Thoracic aorta (tissue), 2 donors: ENCODE measurements around the gene FNDC3B. TPM values are rescaled to one million over a fixed set of nuclear protein-coding genes. Genes with fewer than 3 reads are reported as not detected.
A peak's percentile ranks its signal among the peaks of the same experiment; 100 is the strongest.

Source experiments
- ATAC-seq: fragments of 150-250 bp; one replicate; pipeline ENCODE4 v1.8.0; 2017; ENCODE audit warnings: low read depth; ENCODE audit not compliant: insufficient number of reproducible peaks, low FRiP score
- DNase-seq: peaks from one replicate; pipeline ENCODE4 v3.0.0-alpha.2; 2020; ENCODE audit warnings: low spot score
- H3K27ac ChIP-seq, 2 donors: fragments of 200-600 bp; sonication (generic); 1 replicate in 1 of 2; 2 replicates in 1 of 2; pipeline ENCODE4 v1.5.1; 2016; ENCODE audit warnings: mild to moderate bottlenecking in 2 of 2, moderate library complexity in 2 of 2
- H3K27me3 ChIP-seq: fragments of 200-600 bp; sonication (generic); replicated peaks from 2 replicates; pipeline ENCODE4 v1.6.0; 2016; ENCODE audit warnings: mild to moderate bottlenecking; ENCODE audit not compliant: insufficient read depth
- H3K36me3 ChIP-seq: fragments of 200-600 bp; sonication (generic); one replicate; pipeline ENCODE4 v1.5.1; 2016
- H3K4me1 ChIP-seq, 2 donors: fragments of 200-600 bp; sonication (generic); 1 replicate in 1 of 2; 2 replicates in 1 of 2; pipeline versions ENCODE4 v1.5.1 to v1.6.0; 2016; ENCODE audit warnings: low read depth in 2 of 2, mild to moderate bottlenecking in 1 of 2; ENCODE audit not compliant: control insufficient read depth in 1 of 2
- H3K4me3 ChIP-seq: fragments of 200-600 bp; sonication (generic); 2 replicates; pipeline ENCODE4 v1.5.1; 2016; ENCODE audit warnings: mild to moderate bottlenecking
- H3K9me3 ChIP-seq: fragments of 200-600 bp; sonication (generic); 2 replicates; pipeline ENCODE4 v1.5.1; 2016
- total RNA-seq, 2 donors: library from RNA; depleted of rRNA; stranded (reverse); fragments of >200 nt; gene quantifications; one replicate each; pipeline versions ENCODE4 v1.1.0 to v1.2.3, GENCODE V29; 2016
- TF ChIP-seq, protein P1 (sequence below): fragments of 200-600 bp; sonication (generic); IDR thresholded peaks from one replicate; pipeline ENCODE4 v1.5.1; 2019; ENCODE audit warnings: antibody characterized with exemption

The FNDC3B gene
- total RNA-seq, 2 donors from 2014 or later: 113 to 163 TPM

DNA sequence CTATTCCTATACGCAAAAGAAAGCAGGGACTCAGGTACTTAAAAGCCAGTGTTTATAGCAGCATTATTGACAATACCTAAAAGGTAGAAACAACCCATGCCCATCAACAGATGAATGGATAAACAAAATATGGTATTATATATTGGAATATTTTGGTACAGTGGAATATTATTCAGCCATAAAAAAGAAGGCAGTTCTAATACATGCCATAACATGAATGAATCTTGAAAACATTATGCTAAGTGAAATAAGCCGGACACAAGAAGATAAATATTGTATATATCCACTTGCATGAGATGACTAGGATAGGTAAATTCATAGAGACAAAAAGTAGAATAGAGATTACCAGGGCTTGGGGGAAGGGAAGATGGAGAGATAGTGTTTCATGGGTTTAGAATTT lies 9.2 kb downstream of the FNDC3B start:
- Histone ChIP-seq H3K4me3 (no peak overlapping the region), H3K9me3 (no peaks in the 10 kb centered on the region), H3K36me3 (peaks cover 4% of the 10 kb centered on the region), H3K4me1 (peaks cover 29 to 46% of the 10 kb centered on the region in 2 donors), H3K27me3 (no peaks in the 10 kb centered on the region), H3K27ac (no peak overlapping the region)
- TF ChIP-seq, protein P1, sequence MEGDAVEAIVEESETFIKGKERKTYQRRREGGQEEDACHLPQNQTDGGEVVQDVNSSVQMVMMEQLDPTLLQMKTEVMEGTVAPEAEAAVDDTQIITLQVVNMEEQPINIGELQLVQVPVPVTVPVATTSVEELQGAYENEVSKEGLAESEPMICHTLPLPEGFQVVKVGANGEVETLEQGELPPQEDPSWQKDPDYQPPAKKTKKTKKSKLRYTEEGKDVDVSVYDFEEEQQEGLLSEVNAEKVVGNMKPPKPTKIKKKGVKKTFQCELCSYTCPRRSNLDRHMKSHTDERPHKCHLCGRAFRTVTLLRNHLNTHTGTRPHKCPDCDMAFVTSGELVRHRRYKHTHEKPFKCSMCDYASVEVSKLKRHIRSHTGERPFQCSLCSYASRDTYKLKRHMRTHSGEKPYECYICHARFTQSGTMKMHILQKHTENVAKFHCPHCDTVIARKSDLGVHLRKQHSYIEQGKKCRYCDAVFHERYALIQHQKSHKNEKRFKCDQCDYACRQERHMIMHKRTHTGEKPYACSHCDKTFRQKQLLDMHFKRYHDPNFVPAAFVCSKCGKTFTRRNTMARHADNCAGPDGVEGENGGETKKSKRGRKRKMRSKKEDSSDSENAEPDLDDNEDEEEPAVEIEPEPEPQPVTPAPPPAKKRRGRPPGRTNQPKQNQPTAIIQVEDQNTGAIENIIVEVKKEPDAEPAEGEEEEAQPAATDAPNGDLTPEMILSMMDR: no peak
- ATAC-seq (no peak), DNase-seq (no peak)

DNA sequence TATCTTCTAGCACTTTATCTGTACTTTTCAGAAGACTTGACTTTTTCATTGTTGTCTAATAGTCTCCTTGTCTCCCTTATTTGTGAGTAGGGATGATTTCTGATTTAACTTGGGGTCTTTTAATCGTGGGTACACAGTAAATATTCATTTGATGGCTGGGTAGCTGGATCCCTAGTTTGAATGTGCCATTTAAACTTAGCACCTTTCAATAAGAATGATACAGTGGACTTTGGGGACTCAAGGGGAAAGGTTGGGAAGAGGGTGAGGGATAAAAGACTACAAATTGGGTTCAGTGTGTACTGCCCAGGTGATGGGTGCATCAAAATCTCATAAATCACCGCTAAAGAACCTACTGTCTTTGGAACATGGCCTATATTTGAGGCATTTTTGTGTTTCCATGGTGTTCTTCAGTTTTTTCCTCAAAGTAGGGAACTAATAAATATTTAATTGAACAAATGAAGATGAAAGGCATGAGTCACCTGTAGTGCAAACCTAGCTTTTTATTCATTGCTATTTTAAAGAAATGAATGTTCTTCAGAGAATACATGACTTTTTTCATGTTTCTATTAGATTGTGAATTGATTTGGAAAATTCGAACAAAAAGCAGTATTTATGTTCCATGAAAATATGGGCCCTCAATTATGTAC lies 12.1 kb downstream of the FNDC3B start:
- H3K36me3 ChIP-seq: peaks cover 4% of the 10 kb centered on the region
- DNase-seq: no peak
- no peaks in the 10 kb centered on the region for H3K27me3 ChIP-seq
- TF ChIP-seq, protein P1: no peak
- no peak for ATAC-seq
- H3K27ac ChIP-seq: no peak overlapping the region
- H3K4me3 ChIP-seq: no peak overlapping the region
- H3K9me3 ChIP-seq: no peaks in the 10 kb centered on the region
- peaks cover 31 to 47% of the 10 kb centered on the region in 2 donors for H3K4me1 ChIP-seq

DNA sequence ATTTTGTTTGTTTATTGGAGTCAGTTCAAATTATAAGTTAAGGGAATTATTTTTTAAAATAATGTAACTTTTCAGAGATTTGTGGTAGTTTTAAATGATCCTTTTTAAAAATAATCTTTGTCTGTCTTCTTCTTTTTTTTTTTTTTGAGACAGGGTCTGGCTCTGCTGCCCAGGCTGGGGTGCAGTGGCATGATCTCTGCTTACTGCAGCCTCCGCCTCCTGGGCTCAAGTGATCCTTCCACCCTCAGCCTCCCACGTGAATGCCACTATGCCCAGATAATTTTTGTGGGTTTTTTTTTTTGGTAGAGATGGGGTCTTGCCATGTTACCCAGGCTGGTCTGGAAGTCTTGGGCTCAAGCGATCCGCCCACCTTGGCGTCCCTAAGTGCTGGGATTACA lies 12.6 kb downstream of the FNDC3B start:
- ATAC-seq: no peak
- H3K27me3 ChIP-seq: no peaks in the 10 kb centered on the region
- TF ChIP-seq, protein P1: no peak
- no peak overlapping the region for H3K4me3 ChIP-seq
- H3K4me1 ChIP-seq: peaks cover 30 to 47% of the 10 kb centered on the region in 2 donors
- no peak for DNase-seq
- H3K9me3 ChIP-seq: no peaks in the 10 kb centered on the region
- H3K36me3 ChIP-seq: peaks cover 4% of the 10 kb centered on the region
- no peak overlapping the region for H3K27ac ChIP-seq

DNA sequence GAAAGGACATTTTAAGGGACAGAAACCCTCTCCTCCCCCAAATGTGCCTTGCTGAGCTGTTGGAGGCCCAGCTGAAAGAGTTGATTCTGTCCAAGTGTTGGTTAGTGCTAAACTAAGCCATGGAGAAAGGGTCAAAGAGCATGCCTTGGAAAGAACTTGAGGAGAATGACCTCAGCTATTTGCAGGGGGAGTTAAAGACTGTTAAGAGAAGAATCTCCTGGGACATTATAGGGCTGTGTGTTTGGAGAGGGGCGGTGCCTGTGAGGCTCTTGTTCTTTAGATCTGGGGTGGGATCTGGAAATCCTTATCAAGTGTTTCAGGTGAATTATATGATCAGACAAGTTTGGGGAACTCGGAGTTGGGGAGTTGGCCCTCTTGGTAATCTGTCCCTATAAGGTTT lies 13.0 kb downstream of the FNDC3B start:
- Histone ChIP-seq H3K4me1 (peaks cover 27 to 50% of the 10 kb centered on the region in 2 donors), H3K4me3 (no peak overlapping the region), H3K27ac (no peak overlapping the region), H3K9me3 (no peaks in the 10 kb centered on the region), H3K27me3 (no peaks in the 10 kb centered on the region), H3K36me3 (peaks cover 4% of the 10 kb centered on the region)
- ATAC-seq (no peak), DNase-seq (no peak)
- TF ChIP-seq, protein P1: no peak

DNA sequence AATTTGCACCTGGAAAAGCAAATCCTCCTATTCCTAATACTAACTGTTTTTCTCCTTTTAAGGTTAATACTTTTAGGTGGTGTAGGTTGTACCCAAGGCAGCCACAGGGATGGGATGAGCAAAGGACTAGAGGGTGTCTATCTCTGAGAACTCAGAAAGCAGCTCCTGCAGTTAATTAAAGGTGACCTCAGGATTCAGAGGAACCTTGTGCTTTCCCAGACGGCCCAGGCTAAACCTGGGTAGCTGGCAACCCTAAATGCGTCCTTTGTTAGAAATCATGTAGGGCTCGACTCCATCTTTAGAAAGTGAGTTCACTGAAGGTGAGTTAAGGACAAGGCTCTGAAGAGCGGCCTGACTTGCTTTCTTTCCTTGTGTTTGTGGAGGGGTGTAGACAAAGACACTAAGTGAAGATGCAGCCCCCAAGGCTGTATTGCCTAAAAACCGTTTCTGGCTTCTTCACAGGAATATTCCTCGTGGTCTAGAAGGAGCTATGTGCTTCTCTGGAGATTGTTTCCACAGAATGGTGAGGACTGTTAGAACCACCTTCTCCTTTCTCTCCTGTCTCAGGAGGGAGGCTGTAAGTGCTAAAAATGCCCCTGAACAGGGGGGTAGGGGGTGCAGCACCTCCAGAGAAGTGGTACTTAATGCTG lies 14.9 kb downstream of the FNDC3B start:
- Histone ChIP-seq H3K9me3 (no peaks in the 10 kb centered on the region), H3K27ac (peak overlapping the region; percentile 16 to 58), H3K4me3 (no peak overlapping the region), H3K36me3 (peaks cover 4% of the 10 kb centered on the region), H3K27me3 (no peaks in the 10 kb centered on the region), H3K4me1 (peaks cover 34 to 58% of the 10 kb centered on the region in 2 donors)
- TF ChIP-seq, protein P1: no peak
- ATAC-seq (no peak), DNase-seq (no peak)
